GM12891 (cell line): Measurements from ENCODE around the gene ALDH1A1.

ENCODE experiments used
- PAX5 ChIP-seq: IDR thresholded peaks from 2 replicates; pipeline ENCODE4 v1.6.1; 2011; ENCODE audit warnings: low read length, moderate library complexity, mild to moderate bottlenecking; ENCODE audit not compliant: insufficient read depth, severe bottlenecking
- POLR2A ChIP-seq: IDR thresholded peaks from 2 replicates; pipeline ENCODE4 v1.6.1; 2011; ENCODE audit warnings: low read depth, low read length, control low read depth
- POU2F2 ChIP-seq: IDR thresholded peaks from 2 replicates; pipeline ENCODE4 v1.6.1; 2011; ENCODE audit warnings: low read depth, mild to moderate bottlenecking, control low read depth, low read length, moderate library complexity
- TAF1 ChIP-seq: IDR thresholded peaks from 2 replicates; pipeline ENCODE4 v1.6.1; 2011; ENCODE audit warnings: low read depth, low read length, control low read depth

DNA sequence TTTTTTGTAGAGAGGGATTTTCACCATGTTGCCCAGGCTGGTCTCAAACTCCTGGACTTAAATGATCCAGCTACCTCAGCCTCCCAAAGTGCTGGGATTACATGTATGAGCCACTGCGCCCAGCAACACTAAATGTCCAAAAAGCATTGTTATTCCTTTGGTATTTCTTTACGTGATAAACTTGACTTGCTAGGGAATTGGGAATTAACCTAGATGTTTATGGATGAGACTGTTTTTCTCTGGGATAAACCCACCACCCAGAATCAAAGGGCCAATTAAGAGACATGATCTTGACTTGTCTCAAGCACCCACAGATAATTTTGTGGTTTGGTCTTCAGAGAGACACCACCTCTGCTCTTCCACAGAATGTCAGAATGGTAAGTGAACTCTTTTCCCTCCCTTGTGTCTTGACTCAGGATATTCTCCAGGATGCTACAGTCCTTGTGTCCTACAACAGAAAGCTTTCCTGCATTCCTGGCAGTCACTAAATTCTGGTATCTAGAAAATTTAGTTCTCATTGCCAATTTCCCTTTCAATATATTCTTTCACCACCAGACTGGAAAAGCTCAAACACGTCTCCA is 55.7 kb downstream of the ALDH1A1 start:
- TF ChIP-seq POU2F2 (no peak), PAX5 (no peak), TAF1 (no peak), POLR2A (no peak)
